NB4 (cell line): Measurements from ENCODE around the gene PLA2G3.
"Not testable (repeated sequence)": the region's sequence is repeated elsewhere in the genome, so short reads cannot be mapped to it uniquely, and the experiment has no call there.

Experiments used
- DNase-seq: peaks from one replicate; pipeline ENCODE4 v3.0.0; 2010; ENCODE audit warnings: low read depth
- H3K4me3 ChIP-seq: one replicate; pipeline ENCODE4 v1.5.1; 2011; ENCODE audit warnings: mild to moderate bottlenecking, low read depth, low read length, moderate library complexity
- MYC ChIP-seq: IDR thresholded peaks from 2 replicates; pipeline ENCODE4 v1.6.1; 2011; ENCODE audit warnings: low read depth, low read length
- POLR2A ChIP-seq: IDR thresholded peaks from 2 replicates; pipeline ENCODE4 v1.6.1; 2011; ENCODE audit warnings: mild to moderate bottlenecking; ENCODE audit not compliant: insufficient read length; ENCODE audit errors: extremely low read depth
- TF ChIP-seq, protein P1 (sequence below): IDR thresholded peaks from one replicate; pipeline ENCODE4 v1.5.1; 2012; ENCODE audit warnings: low read depth, low read length
- TF ChIP-seq, protein P2 (sequence below): IDR thresholded peaks from 2 replicates; pipeline ENCODE4 v1.6.1; 2011; ENCODE audit warnings: low read depth, low read length

PLA2G3 gene

DNA sequence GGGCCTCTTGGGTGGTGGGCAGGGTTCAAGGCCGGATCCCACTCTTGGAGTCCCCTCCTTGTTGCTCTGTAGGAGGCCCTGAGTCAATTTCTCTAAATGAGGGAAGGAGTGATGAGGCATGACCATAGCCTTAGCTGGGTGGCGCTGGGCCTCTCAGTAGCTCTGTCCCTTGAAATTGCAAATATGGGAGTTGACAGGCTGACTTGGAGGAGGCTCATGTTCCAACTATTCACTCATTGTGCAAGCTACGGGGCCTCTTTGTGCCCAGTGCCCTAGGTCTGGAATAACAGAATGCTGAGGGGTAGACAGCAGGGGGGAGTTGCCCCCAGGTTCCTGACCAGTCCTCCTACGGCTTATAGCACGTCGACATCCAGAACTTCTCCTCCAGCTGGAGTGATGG lies 40.9 kb downstream of the PLA2G3 start:
- H3K4me3 ChIP-seq, result no peak overlapping the region
- TF ChIP-seq, protein P1, sequence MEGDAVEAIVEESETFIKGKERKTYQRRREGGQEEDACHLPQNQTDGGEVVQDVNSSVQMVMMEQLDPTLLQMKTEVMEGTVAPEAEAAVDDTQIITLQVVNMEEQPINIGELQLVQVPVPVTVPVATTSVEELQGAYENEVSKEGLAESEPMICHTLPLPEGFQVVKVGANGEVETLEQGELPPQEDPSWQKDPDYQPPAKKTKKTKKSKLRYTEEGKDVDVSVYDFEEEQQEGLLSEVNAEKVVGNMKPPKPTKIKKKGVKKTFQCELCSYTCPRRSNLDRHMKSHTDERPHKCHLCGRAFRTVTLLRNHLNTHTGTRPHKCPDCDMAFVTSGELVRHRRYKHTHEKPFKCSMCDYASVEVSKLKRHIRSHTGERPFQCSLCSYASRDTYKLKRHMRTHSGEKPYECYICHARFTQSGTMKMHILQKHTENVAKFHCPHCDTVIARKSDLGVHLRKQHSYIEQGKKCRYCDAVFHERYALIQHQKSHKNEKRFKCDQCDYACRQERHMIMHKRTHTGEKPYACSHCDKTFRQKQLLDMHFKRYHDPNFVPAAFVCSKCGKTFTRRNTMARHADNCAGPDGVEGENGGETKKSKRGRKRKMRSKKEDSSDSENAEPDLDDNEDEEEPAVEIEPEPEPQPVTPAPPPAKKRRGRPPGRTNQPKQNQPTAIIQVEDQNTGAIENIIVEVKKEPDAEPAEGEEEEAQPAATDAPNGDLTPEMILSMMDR, result no peak
- TF ChIP-seq, protein P2, sequence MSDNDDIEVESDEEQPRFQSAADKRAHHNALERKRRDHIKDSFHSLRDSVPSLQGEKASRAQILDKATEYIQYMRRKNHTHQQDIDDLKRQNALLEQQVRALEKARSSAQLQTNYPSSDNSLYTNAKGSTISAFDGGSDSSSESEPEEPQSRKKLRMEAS, result no peak
- TF ChIP-seq MYC (no peak), POLR2A (no peak)
- DNase-seq, result no peak

DNA sequence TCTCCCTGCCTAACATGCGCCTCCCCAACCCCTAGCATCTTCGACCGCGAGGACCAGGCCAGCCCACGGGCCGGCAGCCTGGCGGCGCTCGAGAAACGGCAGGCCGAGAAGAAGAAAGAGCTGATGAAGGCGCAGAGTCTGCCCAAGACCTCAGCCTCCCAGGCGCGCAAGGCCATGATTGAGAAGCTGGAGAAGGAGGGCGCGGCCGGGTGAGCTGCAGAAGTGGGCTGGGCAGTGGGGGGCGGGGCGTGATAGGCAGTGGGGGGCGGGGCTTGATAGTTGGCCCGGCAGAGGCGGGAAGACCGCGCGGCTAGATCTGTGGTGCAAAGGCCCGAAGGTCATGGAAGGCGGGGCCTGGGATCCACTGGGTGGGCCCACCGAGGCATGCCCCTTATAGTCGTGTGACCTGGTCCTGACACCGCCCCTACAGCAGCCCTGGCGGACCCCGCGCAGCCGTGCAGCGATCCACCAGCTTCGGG lies 41.6 kb downstream of the PLA2G3 start:
- DNase-seq, result no peak
- no peak overlapping the region for H3K4me3 ChIP-seq

DNA sequence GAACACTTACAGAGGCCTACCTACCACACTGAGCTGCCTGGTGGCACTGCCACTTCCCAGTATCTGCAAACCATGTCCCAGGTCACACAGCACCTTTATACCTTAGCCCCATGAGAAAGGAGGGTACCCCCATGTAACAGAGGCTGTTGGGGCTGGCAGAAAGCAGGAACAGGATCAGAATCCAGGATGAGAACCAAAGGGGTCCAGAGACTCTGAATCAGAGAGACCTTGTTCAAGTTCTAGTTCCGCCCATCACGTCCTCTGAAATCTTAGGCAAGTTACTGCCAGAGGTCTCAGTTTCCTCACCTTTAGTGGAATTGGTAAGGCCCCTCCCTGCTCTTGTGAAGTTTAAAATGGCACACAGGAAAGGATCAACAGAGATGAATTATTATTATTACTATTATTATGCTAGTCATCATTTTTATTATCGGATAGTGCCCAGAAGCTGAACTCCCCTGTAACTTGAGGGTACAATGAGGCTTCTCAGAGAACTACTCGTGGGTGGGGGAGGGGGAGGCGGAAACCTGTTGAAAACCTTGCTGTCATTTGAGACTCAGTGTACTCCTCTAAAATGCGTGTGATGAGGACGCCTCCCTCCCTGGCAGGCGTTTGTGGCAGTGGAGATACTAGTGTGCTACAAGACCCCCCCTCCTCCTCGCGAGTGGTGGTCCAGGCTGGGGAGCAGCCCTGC lies 42.2 kb downstream of the PLA2G3 start:
- no peak for DNase-seq
- H3K4me3 ChIP-seq, result no peak overlapping the region
- TF ChIP-seq MYC (no peak), POLR2A (no peak)
- TF ChIP-seq, protein P2, result no peak
- TF ChIP-seq, protein P1, result no peak

More for the DNA sequence above, 41.6 kb downstream of the PLA2G3 start:
- TF ChIP-seq, protein P2, result no peak
- TF ChIP-seq MYC, result no peak
- TF ChIP-seq, protein P1, result no peak
- no peak for TF ChIP-seq POLR2A

DNA sequence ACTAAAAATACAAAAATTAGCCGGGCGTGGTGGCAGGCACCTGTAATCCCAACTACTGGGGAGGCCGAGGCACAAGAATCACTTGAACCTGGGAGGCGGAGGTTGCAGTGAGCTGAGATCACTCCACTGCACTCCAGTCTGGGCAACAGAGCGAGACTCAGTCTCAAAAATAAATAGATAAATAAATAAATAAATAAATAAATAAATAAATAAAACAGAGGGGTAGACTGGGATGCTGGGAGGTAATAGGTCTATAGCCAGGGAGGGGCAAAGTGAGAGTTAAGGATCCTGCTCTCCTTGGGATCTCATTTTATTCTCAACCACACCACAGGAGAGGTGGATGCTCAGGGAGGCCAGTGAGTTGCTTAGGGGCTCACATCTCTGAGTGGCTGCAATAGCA lies 42.8 kb downstream of the PLA2G3 start:
- not testable (repeated sequence) for H3K4me3 ChIP-seq, DNase-seq

DNA sequence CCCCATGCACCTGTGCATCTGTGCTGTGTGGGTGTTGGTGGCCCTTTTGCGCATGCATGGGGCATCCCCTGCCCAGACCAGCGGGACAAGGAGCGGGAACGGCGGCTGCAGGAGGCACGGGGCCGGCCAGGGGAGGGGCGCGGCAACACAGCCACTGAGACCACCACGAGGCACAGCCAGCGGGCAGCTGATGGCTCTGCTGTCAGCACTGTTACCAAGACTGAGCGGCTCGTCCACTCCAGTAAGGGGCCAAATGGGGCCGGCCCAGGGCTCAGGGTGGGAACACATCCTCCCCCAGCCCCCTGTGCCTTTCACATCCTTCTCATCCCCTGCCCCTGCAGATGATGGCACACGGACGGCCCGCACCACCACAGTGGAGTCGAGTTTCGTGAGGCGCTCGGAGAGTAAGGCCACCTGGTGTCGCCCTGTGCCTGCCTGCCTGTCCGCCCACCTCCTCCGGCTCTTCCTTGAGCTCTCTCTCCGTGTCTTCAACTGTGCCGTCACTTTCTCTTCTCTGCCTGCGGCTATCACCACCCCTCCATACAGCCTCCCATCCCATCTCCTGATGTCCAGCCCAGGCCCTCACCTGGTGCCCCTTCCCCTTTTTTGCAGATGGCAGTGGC lies 43.5 kb downstream of the PLA2G3 start:
- DNase-seq, result no peak
- no peak overlapping the region for H3K4me3 ChIP-seq
- no peak for TF ChIP-seq MYC

DNA sequence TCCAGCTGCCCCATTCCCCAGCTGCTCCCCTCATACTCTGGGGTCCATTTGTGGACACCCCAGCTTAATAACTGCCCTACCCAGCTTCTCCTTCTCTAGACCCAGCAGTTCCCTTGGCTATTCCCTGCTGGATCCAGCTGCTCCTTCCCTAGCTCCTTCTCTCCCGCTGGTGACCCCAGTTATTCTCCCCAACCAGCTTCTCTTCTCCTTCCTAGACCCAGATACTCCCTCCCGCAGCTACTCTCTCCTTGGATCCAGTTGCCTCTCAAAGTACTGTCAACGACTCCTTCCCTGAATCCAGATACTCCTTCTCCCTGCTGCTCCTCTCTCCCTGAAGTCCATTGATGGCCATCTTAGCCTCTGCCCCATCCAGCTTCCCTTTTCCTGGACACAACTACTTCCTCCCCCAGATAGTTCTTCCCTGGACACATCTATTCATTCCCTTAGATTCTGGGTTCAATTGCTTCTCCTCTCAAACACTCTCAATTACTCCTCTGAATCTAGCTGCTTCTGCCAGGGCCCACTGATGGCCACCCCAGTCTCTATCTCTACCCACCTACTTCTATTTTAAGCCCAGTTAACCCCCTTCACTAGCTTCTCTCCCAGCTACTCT lies 44.6 kb downstream of the PLA2G3 start:
- no peak overlapping the region for H3K4me3 ChIP-seq
- no peak for TF ChIP-seq MYC
- TF ChIP-seq, protein P2, result no peak
- TF ChIP-seq, protein P1, result no peak
- no peak for TF ChIP-seq POLR2A
- no peak for DNase-seq

DNA sequence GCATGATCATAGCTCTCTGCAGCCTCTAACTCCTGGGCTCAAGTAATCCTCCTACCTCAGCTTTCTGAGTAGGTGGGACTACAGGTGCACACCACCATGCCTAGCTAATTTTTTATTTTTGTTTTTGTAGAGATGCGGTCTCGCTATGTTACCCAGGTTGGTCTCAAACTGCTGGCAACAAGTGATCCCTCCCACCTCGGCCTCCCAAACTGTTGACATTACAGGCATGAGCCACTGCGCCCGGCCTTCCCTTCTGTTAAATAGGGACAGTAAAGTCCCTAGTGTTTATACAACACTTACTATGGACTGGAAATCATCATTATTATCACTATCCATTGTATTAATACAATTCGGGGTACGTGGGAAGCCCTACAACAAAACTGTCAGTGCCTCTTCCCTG lies 45.6 kb downstream of the PLA2G3 start:
- DNase-seq, result no peak
- H3K4me3 ChIP-seq, result no peak overlapping the region
- no peak for TF ChIP-seq MYC
